ENCODE measurements around the gene NFKBIZ.
"Not testable (repeated sequence)": the region's sequence is repeated elsewhere in the genome, so short reads cannot be mapped to it uniquely, and the experiment has no call there.

NFKBIZ gene

GRCh38 chr3:101851850-101852714 lies 2.8 kb downstream of the NFKBIZ start:
- DNase-seq: no peak

- no peak for DNase-seq
These were observed 3.9 kb downstream of the NFKBIZ start for GRCh38 chr3:101852983-101853840.

DNA sequence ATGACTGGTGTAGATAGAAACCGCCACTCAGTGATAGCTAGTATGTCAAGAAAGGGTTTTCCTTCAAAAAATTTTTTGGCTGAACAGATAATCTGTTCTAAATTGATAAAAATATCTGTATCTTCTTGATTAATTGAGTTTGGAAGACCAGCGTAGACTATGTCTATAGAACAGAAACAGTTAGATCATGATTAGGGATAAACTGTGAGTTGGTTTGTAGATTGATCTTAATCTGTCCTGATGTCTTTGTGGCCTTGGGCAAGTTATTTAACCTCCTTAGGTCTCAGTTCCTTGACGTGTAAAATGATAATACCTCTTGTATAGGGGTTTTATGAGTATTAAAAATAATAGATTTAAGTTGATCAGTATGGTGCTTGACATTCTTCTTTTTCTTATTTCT lies 4.7 kb downstream of the NFKBIZ start:
- DNase-seq: no peak

- no peak for DNase-seq
These were observed 5.4 kb downstream of the NFKBIZ start for GRCh38 chr3:101854608-101855304.

DNA sequence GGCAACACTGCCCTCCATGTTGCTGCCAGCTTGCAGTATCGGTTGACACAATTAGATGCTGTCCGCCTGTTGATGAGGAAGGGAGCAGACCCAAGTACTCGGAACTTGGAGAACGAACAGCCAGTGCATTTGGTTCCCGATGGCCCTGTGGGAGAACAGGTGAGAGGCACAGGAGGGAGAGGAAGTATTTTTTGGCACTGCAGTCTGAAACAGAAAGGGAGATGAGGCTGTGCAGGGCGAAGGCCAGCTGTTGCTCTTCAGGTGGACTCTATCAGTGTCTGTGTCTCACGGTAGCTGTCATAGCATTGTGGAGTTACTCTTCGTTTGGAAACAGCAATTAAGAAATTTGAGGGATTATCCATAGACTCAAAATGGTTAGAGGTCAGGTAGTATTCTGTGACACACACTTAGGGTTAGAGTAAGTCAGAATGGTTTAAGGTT lies 8.0 kb downstream of the NFKBIZ start:
- no peak for DNase-seq

DNA sequence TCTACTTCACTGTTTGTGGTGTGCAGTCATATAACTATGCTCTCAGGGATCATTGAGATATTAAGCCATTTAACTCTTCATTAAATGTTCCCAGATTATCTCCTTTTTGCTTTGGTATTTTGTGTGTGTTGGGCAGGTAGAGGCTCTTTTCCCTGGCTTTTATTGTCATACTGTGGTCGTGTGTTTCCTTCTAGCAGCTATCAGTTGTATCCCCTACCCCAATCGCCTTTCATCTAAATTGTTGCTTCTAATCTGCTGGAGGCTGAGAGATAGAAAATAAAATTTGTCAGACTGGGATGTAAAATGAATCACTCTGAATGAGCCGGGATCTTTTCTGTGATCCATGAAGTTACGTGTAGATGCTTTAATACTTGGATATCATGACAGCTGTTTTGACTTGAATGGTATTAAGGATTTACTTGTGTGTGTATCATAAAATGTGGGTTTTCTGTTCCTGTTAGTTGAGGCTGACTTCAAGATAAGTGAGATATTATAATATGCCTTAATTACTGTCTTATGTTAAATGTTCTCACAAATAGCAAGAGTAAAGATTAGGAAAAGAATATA lies 9.2 kb downstream of the NFKBIZ start:
- DNase-seq: no peak

GRCh38 chr3:101859882-101860448 lies 10.7 kb downstream of the NFKBIZ start:
- no peak for DNase-seq

GRCh38 chr3:101861212-101861788 lies 12.0 kb downstream of the NFKBIZ start:
- peak; percentile 48 for DNase-seq

GRCh38 chr3:101861789-101862415 lies 12.6 kb downstream of the NFKBIZ start:
- DNase-seq: peak; percentile 54

DNA sequence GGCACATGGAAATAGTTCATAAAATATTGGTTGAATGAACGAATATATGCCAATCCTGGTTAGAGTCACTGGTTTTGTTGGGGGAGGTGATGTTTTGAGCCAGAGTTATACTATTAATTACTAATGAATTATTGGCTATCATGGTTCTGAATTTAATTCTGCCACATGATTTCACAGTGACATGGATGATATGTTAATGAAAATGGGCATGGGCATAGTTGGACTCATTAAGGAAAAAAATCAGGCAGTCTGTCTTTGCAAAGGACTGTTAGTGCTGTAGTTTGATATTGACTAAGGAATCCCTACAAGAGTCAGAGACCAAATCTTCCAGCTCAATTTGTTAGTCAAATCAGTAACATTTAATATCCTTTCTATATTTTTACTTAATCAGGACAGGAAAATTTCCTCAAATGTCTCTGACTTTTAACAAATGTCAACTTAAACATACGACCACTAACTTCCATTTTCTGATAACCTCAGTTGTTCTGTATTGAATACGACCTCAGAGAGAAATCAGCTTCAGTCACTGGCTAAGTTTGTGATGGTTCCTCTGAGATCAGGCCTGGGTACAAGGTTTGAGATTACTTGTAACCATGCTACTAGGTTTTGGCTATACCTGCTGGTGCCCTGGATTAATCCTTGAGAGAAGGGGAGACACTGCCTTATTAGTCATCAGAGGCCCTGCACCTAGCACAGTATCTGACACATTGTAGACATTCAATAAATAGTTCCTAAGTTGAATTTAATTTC lies 13.3 kb downstream of the NFKBIZ start:
- peak; percentile 59 for DNase-seq

DNA sequence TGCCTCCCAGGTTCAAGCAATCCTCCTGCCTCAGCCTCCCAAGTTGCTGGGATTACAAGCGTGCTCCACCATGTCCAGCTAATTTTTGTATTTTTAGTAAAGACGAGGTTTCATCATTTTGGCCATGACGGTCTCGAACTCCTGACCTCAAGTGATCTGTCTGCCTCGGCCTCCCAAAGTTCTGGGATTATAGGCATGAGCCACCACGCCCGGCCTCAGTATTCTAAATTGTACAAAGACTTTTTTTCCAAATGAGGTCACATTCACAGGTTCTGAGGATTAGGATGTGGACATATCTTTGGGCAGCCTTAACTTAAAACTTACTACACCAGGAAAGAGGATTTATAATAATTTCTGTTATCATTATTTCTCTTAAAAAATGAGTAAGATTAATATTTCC lies 15.6 kb downstream of the NFKBIZ start:
- DNase-seq: not testable (repeated sequence)

GRCh38 chr3:101865751-101866509 lies 16.6 kb downstream of the NFKBIZ start:
- DNase-seq: no peak

DNA sequence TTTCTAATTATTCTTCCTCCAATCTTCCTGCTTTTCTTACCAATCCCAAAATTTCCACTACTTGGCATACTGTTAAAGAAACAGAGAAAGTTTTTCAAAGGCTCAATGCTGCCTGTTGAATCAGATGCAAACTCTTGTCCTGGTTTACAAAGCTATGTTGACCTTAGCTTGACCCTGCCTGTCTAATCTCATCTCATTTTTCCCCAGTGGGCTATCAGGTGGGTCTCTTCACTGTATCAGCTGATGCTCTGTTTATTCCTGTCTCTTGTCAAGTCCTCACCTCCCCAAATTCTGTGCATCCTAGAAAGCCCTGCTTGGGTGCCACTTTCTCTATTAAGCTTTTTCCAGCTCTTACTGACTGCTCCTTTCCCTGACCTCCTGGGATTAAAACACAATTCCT lies 18.2 kb downstream of the NFKBIZ start:
- no peak for DNase-seq

- DNase-seq: no peak
These were observed 18.7 kb downstream of the NFKBIZ start for GRCh38 chr3:101867996-101868395.

- no peak for DNase-seq
These were observed 19.5 kb downstream of the NFKBIZ start for GRCh38 chr3:101868534-101869464.

- no peak for DNase-seq
These were observed 20.8 kb downstream of the NFKBIZ start for GRCh38 chr3:101870138-101870537.

DNA sequence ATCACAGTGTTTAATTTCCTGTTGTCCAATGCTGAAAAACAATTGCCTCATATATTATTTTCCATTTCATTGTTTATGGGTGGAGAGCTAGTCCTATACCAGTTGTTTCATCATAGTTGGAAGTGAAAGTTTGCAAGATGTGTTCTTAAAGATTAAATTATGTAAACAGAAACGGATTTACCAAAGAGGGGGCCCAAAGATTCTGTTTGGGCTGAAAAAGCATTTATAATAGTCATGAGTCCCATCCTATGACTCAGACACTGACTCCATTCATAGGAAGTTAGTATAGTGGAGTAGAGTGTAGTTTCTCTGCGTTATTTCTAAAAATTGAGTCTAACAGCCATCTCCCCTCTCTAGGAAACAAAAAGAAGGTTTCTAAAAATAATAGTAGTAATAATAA lies 24.3 kb downstream of the NFKBIZ start:
- DNase-seq: no peak

DNA sequence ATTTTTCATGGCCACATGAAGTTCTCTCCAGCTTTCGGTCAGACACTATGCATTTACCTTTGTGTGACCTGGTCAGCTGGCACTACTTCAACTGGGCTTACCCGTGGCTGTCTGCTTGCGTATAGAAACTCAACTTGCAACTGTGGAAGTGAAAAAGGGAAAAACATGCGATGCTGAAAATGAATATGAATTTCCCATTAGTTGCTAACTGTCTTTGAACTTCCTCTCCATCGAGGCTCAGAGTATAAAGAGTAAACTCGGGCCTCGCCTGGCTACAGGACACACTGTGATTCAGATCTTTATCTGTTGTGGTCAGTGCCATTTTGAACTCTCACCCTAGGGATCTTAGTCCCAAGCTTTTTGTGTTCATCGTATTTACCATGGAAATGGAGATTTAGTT lies 26.8 kb downstream of the NFKBIZ start:
- DNase-seq: no peak

- DNase-seq: no peak
These were observed 29.3 kb downstream of the NFKBIZ start for GRCh38 chr3:101878589-101878988.

Data from CD4-positive, alpha-beta T cell treated with Interleukin-10 for 1 hour (primary cell).